ENCODE data around the gene GSTK1.

GRCh38 chr7:143296686-143297085 is 33.4 kb downstream of the GSTK1 start:
- TF ChIP-seq TCF12 (IDR thresholded peaks at IDR 0.05): no peak
- no peak for TF ChIP-seq CTCF (IDR thresholded peaks at IDR 0.05)
